Lung (tissue), 12 donors: ENCODE data around the gene SPSB3. TPM values are rescaled to one million over a fixed set of nuclear protein-coding genes. Genes with fewer than 3 reads are reported as not detected.

Experiments
- ATAC-seq: fragments of 200-7000 bp; cut with Tn5 transposase; one replicate; pipeline ENCODE4 v1.9.1; 2020; ENCODE audit warnings: moderate number of reproducible peaks; ENCODE audit not compliant: insufficient read depth, low FRiP score
- DNase-seq, 3 donors: peaks; one replicate each; pipeline ENCODE4 v3.0.0-alpha.2; 2013 to 2017
- H3K27ac ChIP-seq, 2 donors: one replicate each; pipeline ENCODE4 v1.5.1; 2013; ENCODE audit warnings: mild to moderate bottlenecking in 2 of 2, moderate library complexity in 2 of 2, control low read depth in 1 of 2, inconsistent platforms in 1 of 2, low read depth in 1 of 2, low read length in 1 of 2
- H3K27me3 ChIP-seq, 3 donors: one replicate each; pipeline ENCODE4 v1.5.1; 2013; ENCODE audit warnings: low read length in 2 of 3; ENCODE audit not compliant: control insufficient read depth in 3 of 3, insufficient read depth in 3 of 3
- H3K36me3 ChIP-seq, 4 donors: one replicate each; pipeline ENCODE4 v1.5.1; 2013; ENCODE audit warnings: low read length in 4 of 4, mild to moderate bottlenecking in 1 of 4, moderate library complexity in 1 of 4; ENCODE audit not compliant: control insufficient read depth in 4 of 4, insufficient read depth in 4 of 4
- H3K4me1 ChIP-seq, 5 donors: one replicate each; pipeline ENCODE4 v1.5.1; 2013; ENCODE audit warnings: low read length in 5 of 5, mild to moderate bottlenecking in 2 of 5, moderate library complexity in 1 of 5; ENCODE audit not compliant: control insufficient read depth in 5 of 5, insufficient read depth in 5 of 5
- H3K4me3 ChIP-seq: one replicate; pipeline ENCODE4 v1.5.1; 2013; ENCODE audit warnings: mild to moderate bottlenecking, control low read depth, moderate library complexity
- H3K9ac ChIP-seq, 2 donors: one replicate each; pipeline ENCODE4 v1.5.1; 2013; ENCODE audit warnings: low read length in 2 of 2, control low read depth in 1 of 2; ENCODE audit not compliant: insufficient read depth in 1 of 2
- H3K9me3 ChIP-seq, 4 donors: one replicate each; pipeline ENCODE4 v1.5.1; 2013; ENCODE audit warnings: low read length in 3 of 4, mild to moderate bottlenecking in 1 of 4, moderate library complexity in 1 of 4; ENCODE audit not compliant: control insufficient read depth in 4 of 4, insufficient read depth in 3 of 4
- WGBS, 2 donors: extraction: QIAGEN DNeasy Blood & Tissue Kit; methylation state at CpG; one replicate each; pipeline ENCODE4 v1.1.7; 2013; 5-methylcytosine and 5-hydroxymethylcytosine counted together
- polyA plus RNA-seq, 2 donors: library from polyadenylated mRNA; stranded (reverse); fragments of 200-250 nt; gene quantifications; one replicate each; pipeline ENCODE4 v1.2.1, GENCODE V29; 2013
- total RNA-seq, 2 donors: library from RNA; depleted of rRNA in 1 of 2; stranded (reverse); fragments of >200 nt in 1 of 2; gene quantifications; one replicate each; pipeline ENCODE4 v1.2.1, GENCODE V29; 2014 to 2021
- TF ChIP-seq, protein P1 (sequence below): IDR thresholded peaks from 2 replicates; pipeline ENCODE4 v1.5.1; 2012; ENCODE audit warnings: mild to moderate bottlenecking; ENCODE audit errors: control extremely low read depth, extremely low read depth
- donor health status: control.
- donor health status: control.
- donor health status: Bipolar disorder and iron deficiency.
- donor health status: healthy.
- donor health status: DM: yes; HTN: yes; CAD: no.

SPSB3 gene
- total and polyA plus RNA-seq, 4 donors, result 39.8 to 76.1 (median 50.9) TPM

GRCh38 chr16:1828645-1829410 is 46.5 kb upstream of the SPSB3 start:
- TF ChIP-seq, protein P1, sequence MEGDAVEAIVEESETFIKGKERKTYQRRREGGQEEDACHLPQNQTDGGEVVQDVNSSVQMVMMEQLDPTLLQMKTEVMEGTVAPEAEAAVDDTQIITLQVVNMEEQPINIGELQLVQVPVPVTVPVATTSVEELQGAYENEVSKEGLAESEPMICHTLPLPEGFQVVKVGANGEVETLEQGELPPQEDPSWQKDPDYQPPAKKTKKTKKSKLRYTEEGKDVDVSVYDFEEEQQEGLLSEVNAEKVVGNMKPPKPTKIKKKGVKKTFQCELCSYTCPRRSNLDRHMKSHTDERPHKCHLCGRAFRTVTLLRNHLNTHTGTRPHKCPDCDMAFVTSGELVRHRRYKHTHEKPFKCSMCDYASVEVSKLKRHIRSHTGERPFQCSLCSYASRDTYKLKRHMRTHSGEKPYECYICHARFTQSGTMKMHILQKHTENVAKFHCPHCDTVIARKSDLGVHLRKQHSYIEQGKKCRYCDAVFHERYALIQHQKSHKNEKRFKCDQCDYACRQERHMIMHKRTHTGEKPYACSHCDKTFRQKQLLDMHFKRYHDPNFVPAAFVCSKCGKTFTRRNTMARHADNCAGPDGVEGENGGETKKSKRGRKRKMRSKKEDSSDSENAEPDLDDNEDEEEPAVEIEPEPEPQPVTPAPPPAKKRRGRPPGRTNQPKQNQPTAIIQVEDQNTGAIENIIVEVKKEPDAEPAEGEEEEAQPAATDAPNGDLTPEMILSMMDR, result no peak
- Histone ChIP-seq H3K9me3 (no peaks in the 10 kb centered on the region), H3K4me3 (no peak overlapping the region), H3K27me3 (no peaks in the 10 kb centered on the region), H3K4me1 (peaks cover 6 to 26% (median 10%) of the 10 kb centered on the region in 5 donors), H3K9ac (no peak overlapping the region), H3K27ac (no peak overlapping the region), H3K36me3 (peaks cover 2 to 7% (median 5%) of the 10 kb centered on the region in 4 donors)
- DNase-seq, result no peak
- no peak for ATAC-seq
- whole genome bisulfite sequencing, 2 donors, result 70 to 78% methylated on average over 11 of the region's 11 CpGs

DNA sequence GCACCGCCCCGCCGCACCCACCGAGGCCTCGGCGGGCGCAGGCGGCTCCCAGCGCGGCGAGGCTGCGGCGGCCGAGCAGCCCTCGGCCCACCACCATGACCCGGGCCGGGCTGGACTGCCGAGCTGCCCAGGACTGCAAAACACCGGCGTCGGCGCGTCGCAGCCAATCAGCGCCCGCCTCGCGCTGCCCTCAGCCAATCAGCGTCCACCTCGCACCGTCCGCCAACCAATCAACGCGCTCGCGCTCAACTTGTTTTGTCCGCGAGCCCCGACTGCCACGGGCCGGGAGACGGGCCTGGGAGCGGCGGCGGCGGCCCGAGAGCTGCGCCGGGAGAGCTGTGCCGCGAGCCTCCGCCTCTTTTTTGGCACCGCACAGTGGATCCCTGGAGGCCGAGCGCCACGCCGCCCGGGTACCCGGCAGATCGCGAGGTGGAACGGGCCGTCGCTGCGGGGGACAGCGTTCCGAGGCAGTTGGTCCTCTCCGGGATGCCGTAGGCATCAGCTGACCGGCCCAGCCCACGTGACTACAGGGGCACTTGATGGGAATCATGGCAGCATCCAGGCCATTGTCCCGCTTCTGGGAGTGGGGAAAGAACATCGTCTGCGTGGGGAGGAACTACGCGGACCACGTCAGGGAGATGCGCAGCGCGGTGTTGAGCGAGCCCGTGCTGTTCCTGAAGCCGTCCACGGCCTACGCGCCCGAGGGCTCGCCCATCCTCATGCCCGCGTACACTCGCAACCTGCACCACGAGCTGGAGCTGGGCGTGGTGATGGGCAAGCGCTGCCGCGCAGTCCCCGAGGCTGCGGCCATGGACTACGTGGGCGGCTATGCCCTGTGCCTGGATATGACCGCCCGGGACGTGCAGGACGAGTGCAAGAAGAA is 44.6 kb upstream of the SPSB3 start, which contains the start of the genes FAHD1 and HAGH:
Gene FAHD1, plus strand, starts transcription at position 516 of the 883 bp plus-strand sequence. Its CDS starts 33 bp downstream, at position 549.
Gene HAGH, minus strand, starts transcription at position 135 of the 883 bp plus-strand sequence. Its CDS starts 38 bp downstream, at position 97.
- Histone ChIP-seq H3K4me1 (peaks cover 6 to 26% (median 10%) of the 10 kb centered on the region in 5 donors), H3K9ac (peak within 1 kb of the TSS; percentile 50 to 80), H3K36me3 (peaks cover 2 to 17% (median 7%) of the 10 kb centered on the region in 4 donors), H3K4me3 (peak within 1 kb of the TSS; percentile 62), H3K27me3 (no peaks in the 10 kb centered on the region), H3K27ac (peak within 1 kb of the TSS; percentile 86 to 91), H3K9me3 (no peaks in the 10 kb centered on the region)
- TF ChIP-seq, protein P1, result no peak
- WGBS, 2 donors, result 0% methylated on average over 91 to 104 of the region's 104 CpGs
- ATAC-seq (peak; percentile 93), DNase-seq (peak; percentile 94 to 97 (median 96))

DNA sequence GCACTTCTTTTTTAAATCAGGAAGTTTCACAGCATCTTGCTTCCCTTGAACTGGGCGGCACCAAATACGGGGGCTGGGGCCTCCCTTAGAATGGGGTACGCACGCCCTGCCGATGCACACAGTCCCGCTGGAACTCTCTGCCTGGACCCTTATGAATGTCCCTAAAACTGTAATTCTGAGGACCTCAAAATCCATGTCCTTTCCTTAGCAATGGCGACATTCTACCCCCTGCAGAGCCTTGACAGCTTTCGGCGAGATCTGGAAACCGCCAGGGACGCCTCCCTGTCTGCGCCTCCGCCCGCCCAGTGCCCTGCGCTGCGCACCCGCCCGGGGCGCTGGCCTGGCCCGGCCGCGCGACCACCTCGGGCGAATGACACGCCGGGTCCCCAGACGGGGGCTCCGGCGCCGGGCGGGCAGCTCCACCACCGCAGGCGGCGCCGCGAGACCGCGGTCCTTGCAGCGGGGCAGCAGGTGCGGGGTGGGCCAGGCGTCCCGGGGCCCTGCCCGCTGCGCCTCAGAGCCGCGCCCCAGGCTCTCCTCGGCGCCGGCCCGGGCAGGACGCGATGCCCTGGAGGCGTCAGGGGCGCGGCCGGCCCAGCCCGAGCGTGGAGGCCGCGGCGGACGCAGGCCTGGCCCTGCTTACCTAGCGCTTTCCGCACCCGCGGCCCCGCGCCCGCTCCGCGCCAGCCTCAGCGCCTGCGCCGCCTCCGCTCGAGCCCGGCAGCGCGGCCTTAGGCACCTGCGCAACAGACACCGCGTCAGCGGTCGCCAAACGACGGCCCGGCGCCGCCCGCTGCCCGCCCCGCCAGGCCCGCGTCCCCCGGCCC is 43.7 kb upstream of the SPSB3 start:
- peaks cover 0 to 16% (median 6%) of the 10 kb centered on the region in 4 donors for H3K36me3 ChIP-seq
- peak overlapping the region; percentile 86 to 91 for H3K27ac ChIP-seq
- peak overlapping the region; percentile 62 for H3K4me3 ChIP-seq
- no peaks in the 10 kb centered on the region for H3K27me3 ChIP-seq
- peak; percentile 7 for ATAC-seq
- TF ChIP-seq, protein P1, result no peak
- no peak overlapping the region for H3K9ac ChIP-seq
- H3K4me1 ChIP-seq, result peaks cover 6 to 26% (median 10%) of the 10 kb centered on the region in 5 donors
- no peak for DNase-seq
- 0 to 1% methylated on average over 74 to 96 of the region's 96 CpGs for WGBS, 2 donors
- no peaks in the 10 kb centered on the region for H3K9me3 ChIP-seq
